Measurements from ENCODE around the gene ARSG. TPM values are rescaled to one million over a fixed set of nuclear protein-coding genes. Genes with fewer than 3 reads are reported as not detected.

Gene ARSG
- total and polyA plus RNA-seq, 9 of the 15 experiments (the other 6 are each of a cell fraction or from before 2014, with no cell fraction given), result 1.0 to 5.6 (median 1.8) TPM

DNA sequence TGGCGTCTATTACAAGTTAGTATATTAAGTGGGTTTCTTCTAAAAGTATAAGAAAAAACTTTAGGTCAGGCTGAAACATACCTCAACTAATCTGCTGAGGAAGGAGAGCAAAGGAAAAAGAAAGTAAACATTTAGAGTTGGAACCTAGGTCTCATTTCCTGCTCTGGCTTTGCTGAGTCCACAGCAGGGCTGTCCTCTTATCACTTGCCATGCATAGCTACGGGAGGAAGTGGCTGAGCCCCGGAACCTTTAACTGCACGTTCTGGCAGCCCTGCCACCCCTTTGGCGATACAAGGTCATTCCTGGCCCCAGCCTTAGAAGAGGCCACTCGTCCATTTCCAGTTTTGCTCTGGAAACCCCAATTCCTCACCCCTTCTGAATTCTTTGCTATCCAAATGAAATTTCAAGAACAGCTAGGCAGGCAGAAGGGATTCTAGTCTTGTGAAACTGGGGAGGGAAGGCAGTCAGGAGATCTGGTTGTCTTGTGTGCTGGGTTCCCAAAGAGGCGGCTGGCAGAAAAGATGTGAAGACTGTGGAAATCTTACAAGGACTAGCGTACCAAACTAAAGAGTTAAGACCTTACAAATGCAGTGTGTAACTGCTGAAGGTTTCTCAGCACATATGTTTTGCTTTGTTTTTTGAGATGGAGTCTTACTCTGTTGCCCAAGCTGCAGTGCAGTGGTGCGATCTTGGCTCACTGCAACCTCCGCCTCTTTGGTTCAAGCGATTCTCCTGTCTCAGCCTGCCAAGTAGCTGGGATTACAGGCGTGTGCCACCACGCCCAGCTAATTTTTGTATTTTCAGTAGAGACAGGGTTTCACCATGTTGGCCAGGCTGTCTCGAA is 146.9 kb downstream of the ARSG start (continued):
- peak; percentile 35 for TF ChIP-seq TBP (optimal IDR thresholded peaks at IDR 0.05; ENCODE audit: low read depth, low read length)
- TF ChIP-seq, protein P1, sequence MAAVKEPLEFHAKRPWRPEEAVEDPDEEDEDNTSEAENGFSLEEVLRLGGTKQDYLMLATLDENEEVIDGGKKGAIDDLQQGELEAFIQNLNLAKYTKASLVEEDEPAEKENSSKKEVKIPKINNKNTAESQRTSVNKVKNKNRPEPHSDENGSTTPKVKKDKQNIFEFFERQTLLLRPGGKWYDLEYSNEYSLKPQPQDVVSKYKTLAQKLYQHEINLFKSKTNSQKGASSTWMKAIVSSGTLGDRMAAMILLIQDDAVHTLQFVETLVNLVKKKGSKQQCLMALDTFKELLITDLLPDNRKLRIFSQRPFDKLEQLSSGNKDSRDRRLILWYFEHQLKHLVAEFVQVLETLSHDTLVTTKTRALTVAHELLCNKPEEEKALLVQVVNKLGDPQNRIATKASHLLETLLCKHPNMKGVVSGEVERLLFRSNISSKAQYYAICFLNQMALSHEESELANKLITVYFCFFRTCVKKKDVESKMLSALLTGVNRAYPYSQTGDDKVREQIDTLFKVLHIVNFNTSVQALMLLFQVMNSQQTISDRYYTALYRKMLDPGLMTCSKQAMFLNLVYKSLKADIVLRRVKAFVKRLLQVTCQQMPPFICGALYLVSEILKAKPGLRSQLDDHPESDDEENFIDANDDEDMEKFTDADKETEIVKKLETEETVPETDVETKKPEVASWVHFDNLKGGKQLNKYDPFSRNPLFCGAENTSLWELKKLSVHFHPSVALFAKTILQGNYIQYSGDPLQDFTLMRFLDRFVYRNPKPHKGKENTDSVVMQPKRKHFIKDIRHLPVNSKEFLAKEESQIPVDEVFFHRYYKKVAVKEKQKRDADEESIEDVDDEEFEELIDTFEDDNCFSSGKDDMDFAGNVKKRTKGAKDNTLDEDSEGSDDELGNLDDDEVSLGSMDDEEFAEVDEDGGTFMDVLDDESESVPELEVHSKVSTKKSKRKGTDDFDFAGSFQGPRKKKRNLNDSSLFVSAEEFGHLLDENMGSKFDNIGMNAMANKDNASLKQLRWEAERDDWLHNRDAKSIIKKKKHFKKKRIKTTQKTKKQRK (IDR thresholded peaks at IDR 0.05; ENCODE audit: borderline replicate concordance, low read depth, low read length), result no peak
- no peak for TF ChIP-seq NUFIP1 (IDR thresholded peaks at IDR 0.05; ENCODE audit: partially characterized antibody)
- no peak for TF ChIP-seq ZNF695 (CRISPR knock-in tag; IDR thresholded peaks at IDR 0.05)
- TF ChIP-seq IFI16 (CRISPR knock-in tag; IDR thresholded peaks at IDR 0.05), result no peak
- no peak for TF ChIP-seq FUS (optimal IDR thresholded peaks at IDR 0.05; ENCODE audit: low read depth, low read length)
- peak; percentile 60 for TF ChIP-seq NCOR1 (IDR thresholded peaks at IDR 0.05)
- TF ChIP-seq CREB1 (IDR thresholded peaks at IDR 0.05), result no peak
- no peak for TF ChIP-seq CREB1 (CRISPR knock-in tag; IDR thresholded peaks at IDR 0.05)
- TF ChIP-seq COPS2 (conservative IDR thresholded peaks at IDR 0.05), result no peak
- TF ChIP-seq ARNT (IDR thresholded peaks at IDR 0.05), result no peak
- TF ChIP-seq HOXB6 (CRISPR knock-in tag; IDR thresholded peaks at IDR 0.05; ENCODE audit: borderline replicate concordance), result no peak
- TF ChIP-seq NCOA1 (IDR thresholded peaks at IDR 0.05; ENCODE audit: low read depth), result no peak
- TF ChIP-seq ZNF121 (CRISPR knock-in tag; conservative IDR thresholded peaks at IDR 0.05), result no peak
- no peak for TF ChIP-seq KLF16 (IDR thresholded peaks at IDR 0.05)
- TF ChIP-seq ZC3H8 (IDR thresholded peaks at IDR 0.05), result no peak
- no peak for TF ChIP-seq RBM34 (IDR thresholded peaks at IDR 0.05; ENCODE audit: borderline replicate concordance, insufficient read depth, low read length)
- no peak for TF ChIP-seq XRCC3 (IDR thresholded peaks at IDR 0.05)
- TF ChIP-seq TOE1 (IDR thresholded peaks at IDR 0.05; ENCODE audit: borderline replicate concordance), result no peak
- TF ChIP-seq TOE1 (CRISPR knock-in tag; IDR thresholded peaks at IDR 0.05; ENCODE audit: borderline replicate concordance, low read depth), result no peak
- TF ChIP-seq STAG1 (CRISPR knock-in tag; IDR thresholded peaks at IDR 0.05; ENCODE audit: borderline replicate concordance), result no peak
- TF ChIP-seq RBM25 (IDR thresholded peaks at IDR 0.05; ENCODE audit: low read depth, low read length, severe bottlenecking), result no peak
- no peak for TF ChIP-seq KAT7 (CRISPR knock-in tag; IDR thresholded peaks at IDR 0.05; ENCODE audit: borderline replicate concordance)
- TF ChIP-seq ZNF133 (CRISPR knock-in tag; IDR thresholded peaks at IDR 0.05), result no peak
- no peak for TF ChIP-seq NR2F6 (CRISPR knock-in tag; IDR thresholded peaks at IDR 0.05)
- TF ChIP-seq, protein P2, sequence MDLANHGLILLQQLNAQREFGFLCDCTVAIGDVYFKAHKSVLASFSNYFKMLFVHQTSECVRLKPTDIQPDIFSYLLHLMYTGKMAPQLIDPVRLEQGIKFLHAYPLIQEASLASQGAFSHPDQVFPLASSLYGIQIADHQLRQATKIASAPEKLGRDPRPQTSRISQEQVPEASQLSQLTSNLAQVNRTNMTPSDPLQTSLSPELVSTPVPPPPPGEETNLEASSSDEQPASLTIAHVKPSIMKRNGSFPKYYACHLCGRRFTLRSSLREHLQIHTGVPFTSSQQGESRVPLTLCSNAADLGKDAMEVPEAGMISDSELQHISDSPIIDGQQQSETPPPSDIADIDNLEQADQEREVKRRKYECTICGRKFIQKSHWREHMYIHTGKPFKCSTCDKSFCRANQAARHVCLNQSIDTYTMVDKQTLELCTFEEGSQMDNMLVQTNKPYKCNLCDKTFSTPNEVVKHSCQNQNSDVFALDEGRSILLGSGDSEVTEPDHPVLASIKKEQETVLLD (IDR thresholded peaks at IDR 0.05), result no peak
- no peak for TF ChIP-seq RFX7 (CRISPR knock-in tag; IDR thresholded peaks at IDR 0.05)
